Suprapubic skin (tissue), 4 donors: ENCODE measurements around the gene NTMT2. TPM values are rescaled to one million over a fixed set of nuclear protein-coding genes. Genes with fewer than 3 reads are reported as not detected.

Source experiments
- DNase-seq, 2 donors: peaks; one replicate each; pipeline ENCODE4 v3.0.0-alpha.2; 2019; ENCODE audit warnings: low spot score in 2 of 2
- H3K27ac ChIP-seq: fragments of 200-600 bp; sonication (generic); one replicate; pipeline ENCODE4 v1.5.1; 2019
- H3K27me3 ChIP-seq: fragments of 200-600 bp; sonication (generic); one replicate; pipeline ENCODE4 v1.5.1; 2019
- H3K36me3 ChIP-seq: fragments of 200-600 bp; sonication (generic); one replicate; pipeline ENCODE4 v1.5.1; 2019
- H3K4me1 ChIP-seq: fragments of 200-600 bp; sonication (generic); one replicate; pipeline ENCODE4 v1.5.1; 2019
- H3K4me3 ChIP-seq: fragments of 200-600 bp; sonication (generic); one replicate; pipeline ENCODE4 v1.5.1; 2019; ENCODE audit warnings: mild to moderate bottlenecking
- H3K9me3 ChIP-seq: fragments of 200-600 bp; sonication (generic); one replicate; pipeline ENCODE4 v1.5.1; 2019
- EP300 ChIP-seq: sonication (generic); formaldehyde crosslinking; IDR thresholded peaks from one replicate; pipeline ENCODE4 v1.6.1; 2017; ENCODE audit warnings: antibody characterized with exemption
- POLR2A ChIP-seq, 2 donors: fragments of 450-650 bp; IDR thresholded peaks; one replicate each; pipeline ENCODE4 v1.6.1; 2017; ENCODE audit warnings: antibody characterized with exemption in 2 of 2, mild to moderate bottlenecking in 2 of 2, moderate library complexity in 2 of 2
- POLR2AphosphoS5 ChIP-seq, 3 donors: sonication (generic); formaldehyde crosslinking; IDR thresholded peaks; one replicate each; pipeline ENCODE4 v1.6.1; 2017; ENCODE audit warnings: antibody characterized with exemption in 3 of 3
- WGBS: methylation state at CpG from one replicate; pipeline ENCODE4 v1.1.5; 2018; 5-methylcytosine and 5-hydroxymethylcytosine counted together
- total RNA-seq, 4 donors: library from RNA; depleted of rRNA; stranded (reverse); fragments of >200 nt; gene quantifications; one replicate each; pipeline ENCODE4 v1.1.0, GENCODE V29; 2016
- TF ChIP-seq, protein P1 (sequence below), 2 donors: fragments of 200-600 bp in 1 of 2; fragments of 450-650 bp in 1 of 2; sonication (generic) in 1 of 2; IDR thresholded peaks; one replicate each; pipeline ENCODE4 v1.5.1; 2016 to 2019; ENCODE audit warnings: antibody characterized with exemption in 2 of 2, mild to moderate bottlenecking in 1 of 2, moderate library complexity in 1 of 2

NTMT2 gene
- total RNA-seq, 4 donors from 2014 or later: not detected

- Histone ChIP-seq H3K27ac (peak overlapping the region; percentile 35), H3K4me3 (no peak overlapping the region), H3K36me3 (no peaks in the 10 kb centered on the region), H3K4me1 (peaks cover 14% of the 10 kb centered on the region), H3K9me3 (no peaks in the 10 kb centered on the region), H3K27me3 (no peaks in the 10 kb centered on the region)
- WGBS: 66% methylated on average over 10 of the region's 10 CpGs
- TF ChIP-seq, protein P1, sequence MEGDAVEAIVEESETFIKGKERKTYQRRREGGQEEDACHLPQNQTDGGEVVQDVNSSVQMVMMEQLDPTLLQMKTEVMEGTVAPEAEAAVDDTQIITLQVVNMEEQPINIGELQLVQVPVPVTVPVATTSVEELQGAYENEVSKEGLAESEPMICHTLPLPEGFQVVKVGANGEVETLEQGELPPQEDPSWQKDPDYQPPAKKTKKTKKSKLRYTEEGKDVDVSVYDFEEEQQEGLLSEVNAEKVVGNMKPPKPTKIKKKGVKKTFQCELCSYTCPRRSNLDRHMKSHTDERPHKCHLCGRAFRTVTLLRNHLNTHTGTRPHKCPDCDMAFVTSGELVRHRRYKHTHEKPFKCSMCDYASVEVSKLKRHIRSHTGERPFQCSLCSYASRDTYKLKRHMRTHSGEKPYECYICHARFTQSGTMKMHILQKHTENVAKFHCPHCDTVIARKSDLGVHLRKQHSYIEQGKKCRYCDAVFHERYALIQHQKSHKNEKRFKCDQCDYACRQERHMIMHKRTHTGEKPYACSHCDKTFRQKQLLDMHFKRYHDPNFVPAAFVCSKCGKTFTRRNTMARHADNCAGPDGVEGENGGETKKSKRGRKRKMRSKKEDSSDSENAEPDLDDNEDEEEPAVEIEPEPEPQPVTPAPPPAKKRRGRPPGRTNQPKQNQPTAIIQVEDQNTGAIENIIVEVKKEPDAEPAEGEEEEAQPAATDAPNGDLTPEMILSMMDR (IDR thresholded peaks at IDR 0.05): no peak
- TF ChIP-seq POLR2A (IDR thresholded peaks at IDR 0.05) (no peak), EP300 (no peak), POLR2AphosphoS5 (IDR thresholded peaks at IDR 0.05) (no peak)
- DNase-seq: no peak
These were observed 68.6 kb downstream of the NTMT2 start for GRCh38 chr1:170214117-170215032.

DNA sequence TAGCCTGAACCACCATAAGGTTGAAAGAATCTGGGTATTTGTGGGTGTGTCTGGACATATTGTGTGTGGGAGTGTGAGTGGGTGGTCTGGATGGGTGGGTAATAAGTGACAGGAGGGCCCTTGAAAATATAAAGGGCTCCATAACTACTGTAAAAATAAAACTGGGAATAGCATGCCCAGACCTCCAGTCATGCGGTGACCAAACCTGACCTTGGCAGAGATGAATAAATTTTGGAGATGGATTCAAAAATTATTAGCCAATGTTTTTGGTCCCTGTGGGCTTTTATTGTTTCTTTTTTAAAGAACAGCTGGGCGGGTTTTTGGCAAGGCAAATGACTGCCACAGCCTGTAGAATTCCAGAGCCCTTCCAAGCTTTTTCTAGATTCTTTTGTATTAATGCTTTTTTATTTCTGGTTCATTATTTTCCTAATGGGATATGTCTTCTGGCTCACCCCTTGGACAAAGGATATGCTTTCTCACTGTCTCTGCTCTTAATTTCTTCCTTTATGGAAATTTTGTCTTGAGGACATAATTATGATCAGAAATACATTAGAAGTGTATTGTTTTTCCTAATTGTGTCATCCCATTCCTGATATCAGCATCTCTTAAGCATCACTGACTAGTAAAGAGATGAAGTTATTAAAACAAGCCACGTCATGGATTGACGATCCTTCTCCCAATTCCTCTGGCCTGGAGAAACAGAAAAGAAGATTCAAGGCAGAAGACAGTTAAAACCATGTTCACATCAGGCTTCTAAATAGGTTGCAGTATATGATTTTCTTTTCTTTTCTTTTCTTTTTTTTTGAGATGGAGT lies 69.5 kb downstream of the NTMT2 start:
- Histone ChIP-seq H3K36me3 (no peaks in the 10 kb centered on the region), H3K27ac (peak overlapping the region; percentile 7), H3K4me3 (no peak overlapping the region), H3K27me3 (no peaks in the 10 kb centered on the region), H3K4me1 (peaks cover 14% of the 10 kb centered on the region), H3K9me3 (no peaks in the 10 kb centered on the region)
- WGBS: 60% methylated on average over 4 of the region's 4 CpGs
- no peak for DNase-seq
- TF ChIP-seq, protein P1 (IDR thresholded peaks at IDR 0.05): no peak
- no peak for TF ChIP-seq POLR2AphosphoS5 (IDR thresholded peaks at IDR 0.05)
- TF ChIP-seq POLR2A (IDR thresholded peaks at IDR 0.05): no peak
- TF ChIP-seq EP300: no peak

GRCh38 chr1:170217517-170218256 lies 71.9 kb downstream of the NTMT2 start:
- Histone ChIP-seq H3K27me3 (no peaks in the 10 kb centered on the region), H3K27ac (no peak overlapping the region), H3K36me3 (no peaks in the 10 kb centered on the region), H3K9me3 (no peaks in the 10 kb centered on the region), H3K4me3 (no peak overlapping the region), H3K4me1 (peaks cover 20% of the 10 kb centered on the region)
- 83% methylated on average over 5 of the region's 5 CpGs for WGBS
- DNase-seq: no peak
- TF ChIP-seq, protein P1 (IDR thresholded peaks at IDR 0.05): no peak
- TF ChIP-seq EP300: no peak
- no peak for TF ChIP-seq POLR2A (IDR thresholded peaks at IDR 0.05)
- TF ChIP-seq POLR2AphosphoS5 (IDR thresholded peaks at IDR 0.05): no peak

DNA sequence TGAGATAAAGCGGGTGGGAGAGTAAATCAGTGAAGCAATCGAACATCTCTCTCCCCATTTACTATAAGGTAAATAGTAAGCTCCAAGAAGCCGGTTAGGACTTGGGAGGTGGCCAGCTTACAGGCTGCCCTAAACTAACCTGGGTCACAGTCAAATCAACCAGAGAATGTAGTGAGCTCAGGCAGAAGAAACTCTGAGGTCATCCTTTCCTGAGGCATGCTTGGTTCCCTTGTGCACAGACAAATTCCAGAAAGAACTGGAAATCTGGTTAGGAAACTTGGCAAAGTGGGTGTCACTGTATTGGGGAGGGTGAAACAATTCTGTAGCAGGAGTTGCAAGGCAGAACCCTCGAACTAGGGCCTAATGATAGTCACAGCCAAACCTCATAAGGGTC lies 72.5 kb downstream of the NTMT2 start:
- 69% methylated on average over 4 of the region's 4 CpGs for WGBS
- DNase-seq: no peak
- H3K27me3 ChIP-seq: no peaks in the 10 kb centered on the region
- no peaks in the 10 kb centered on the region for H3K36me3 ChIP-seq
- no peak overlapping the region for H3K4me3 ChIP-seq
- H3K4me1 ChIP-seq: peaks cover 20% of the 10 kb centered on the region
- no peak overlapping the region for H3K27ac ChIP-seq
- no peak for TF ChIP-seq EP300
- no peak for TF ChIP-seq POLR2AphosphoS5 (IDR thresholded peaks at IDR 0.05)
- TF ChIP-seq, protein P1 (IDR thresholded peaks at IDR 0.05): no peak
- no peak for TF ChIP-seq POLR2A (IDR thresholded peaks at IDR 0.05)
- no peaks in the 10 kb centered on the region for H3K9me3 ChIP-seq

Other genes starting within 250 kb of the NTMT2 start
- gene KIFAP3, start 71.3 kb upstream of the NTMT2 start, total RNA-seq: 10 to 100 TPM; 18.5 to 34.0 (median 21.9) TPM